ENCODE measurements around the gene ATXN3. TPM values are rescaled to one million over a fixed set of nuclear protein-coding genes. Genes with fewer than 3 reads are reported as not detected.
A peak's percentile ranks its signal among the peaks of the same experiment; 100 is the strongest.

Gene ATXN3
- total RNA-seq, 1 donor from 2014 or later: 29.0 TPM

DNA sequence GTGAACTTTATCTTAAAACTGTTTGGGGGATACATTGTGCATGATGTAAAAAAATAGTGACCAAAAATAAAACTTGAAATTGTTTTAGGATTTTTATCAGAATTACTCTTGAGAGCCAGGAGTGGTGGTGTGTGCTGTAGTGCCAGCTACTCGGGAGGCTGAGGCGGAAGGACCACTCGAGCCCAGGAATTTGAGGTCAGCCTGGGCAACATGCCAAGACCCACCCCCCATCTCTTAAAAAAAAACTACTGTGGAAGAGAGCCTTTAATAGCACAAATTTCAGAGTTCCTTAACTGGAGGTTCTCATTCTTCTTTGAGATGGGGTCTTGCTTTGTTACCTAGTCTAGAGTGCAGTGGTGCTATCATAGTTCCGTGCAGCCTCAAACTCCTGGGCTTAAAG is 36.9 kb upstream of the ATXN3 start:
- Histone ChIP-seq H3K4me3 (ENCODE audit: low read depth, low read length) (no peak overlapping the region), H3K27me3 (ENCODE audit: control insufficient read depth, insufficient read depth, low read length) (no peaks in the 10 kb centered on the region), H3K36me3 (ENCODE audit: control insufficient read depth, insufficient read depth, low read length) (peaks cover 1% of the 10 kb centered on the region)
- TF ChIP-seq, protein P1, sequence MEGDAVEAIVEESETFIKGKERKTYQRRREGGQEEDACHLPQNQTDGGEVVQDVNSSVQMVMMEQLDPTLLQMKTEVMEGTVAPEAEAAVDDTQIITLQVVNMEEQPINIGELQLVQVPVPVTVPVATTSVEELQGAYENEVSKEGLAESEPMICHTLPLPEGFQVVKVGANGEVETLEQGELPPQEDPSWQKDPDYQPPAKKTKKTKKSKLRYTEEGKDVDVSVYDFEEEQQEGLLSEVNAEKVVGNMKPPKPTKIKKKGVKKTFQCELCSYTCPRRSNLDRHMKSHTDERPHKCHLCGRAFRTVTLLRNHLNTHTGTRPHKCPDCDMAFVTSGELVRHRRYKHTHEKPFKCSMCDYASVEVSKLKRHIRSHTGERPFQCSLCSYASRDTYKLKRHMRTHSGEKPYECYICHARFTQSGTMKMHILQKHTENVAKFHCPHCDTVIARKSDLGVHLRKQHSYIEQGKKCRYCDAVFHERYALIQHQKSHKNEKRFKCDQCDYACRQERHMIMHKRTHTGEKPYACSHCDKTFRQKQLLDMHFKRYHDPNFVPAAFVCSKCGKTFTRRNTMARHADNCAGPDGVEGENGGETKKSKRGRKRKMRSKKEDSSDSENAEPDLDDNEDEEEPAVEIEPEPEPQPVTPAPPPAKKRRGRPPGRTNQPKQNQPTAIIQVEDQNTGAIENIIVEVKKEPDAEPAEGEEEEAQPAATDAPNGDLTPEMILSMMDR (IDR thresholded peaks at IDR 0.05; ENCODE audit: insufficient read depth, low read length, poor library complexity, severe bottlenecking): no peak
- DNase-seq (ENCODE audit: low read depth): no peak

DNA sequence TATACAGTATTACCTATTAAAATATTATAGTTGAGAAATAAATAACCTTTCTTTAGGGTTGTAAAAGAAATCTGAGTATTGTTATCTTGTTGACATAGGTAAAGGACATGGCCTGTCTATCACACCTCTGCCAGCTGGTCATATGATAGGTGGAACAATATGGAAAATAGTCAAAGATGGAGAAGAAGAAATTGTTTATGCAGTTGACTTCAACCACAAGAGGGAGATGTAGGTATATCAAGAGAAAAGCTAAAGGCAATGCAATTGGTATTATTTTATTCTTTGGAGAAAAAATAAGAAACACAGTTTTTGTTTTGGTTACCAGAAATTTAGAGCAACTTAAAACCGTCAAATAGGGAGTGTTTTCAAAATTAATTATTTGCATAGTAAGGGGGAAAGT is 28.9 kb upstream of the ATXN3 start:
- Histone ChIP-seq H3K36me3 (ENCODE audit: control insufficient read depth, insufficient read depth, low read length) (no peaks in the 10 kb centered on the region), H3K4me3 (ENCODE audit: low read depth, low read length) (no peak overlapping the region), H3K27me3 (ENCODE audit: control insufficient read depth, insufficient read depth, low read length) (no peaks in the 10 kb centered on the region)
- TF ChIP-seq, protein P1 (IDR thresholded peaks at IDR 0.05; ENCODE audit: insufficient read depth, low read length, poor library complexity, severe bottlenecking): peak; percentile 40
- no peak for DNase-seq (ENCODE audit: low read depth)

DNA sequence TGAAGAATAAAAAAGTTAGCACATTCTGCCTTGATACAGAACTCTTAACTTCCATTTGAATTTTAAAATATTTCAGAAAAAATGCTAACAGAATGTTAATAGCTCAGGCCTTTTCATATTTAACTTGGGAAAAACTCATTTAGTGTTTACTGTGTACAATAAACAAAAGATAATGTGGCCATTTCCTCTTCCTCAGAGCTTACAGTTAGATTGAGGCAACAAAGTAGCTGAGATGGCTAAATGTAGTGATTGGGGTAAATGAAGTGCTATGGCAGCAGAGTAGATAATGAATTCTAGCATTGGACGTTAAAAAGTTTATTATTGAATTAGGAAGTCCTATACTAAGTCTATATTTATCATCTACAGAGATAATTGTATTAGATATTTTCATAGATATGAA is 28.1 kb upstream of the ATXN3 start:
- TF ChIP-seq, protein P1 (IDR thresholded peaks at IDR 0.05; ENCODE audit: insufficient read depth, low read length, poor library complexity, severe bottlenecking): no peak
- no peaks in the 10 kb centered on the region for H3K36me3 ChIP-seq (ENCODE audit: control insufficient read depth, insufficient read depth, low read length)
- H3K4me3 ChIP-seq (ENCODE audit: low read depth, low read length): no peak overlapping the region
- H3K27me3 ChIP-seq (ENCODE audit: control insufficient read depth, insufficient read depth, low read length): no peaks in the 10 kb centered on the region
- DNase-seq (ENCODE audit: low read depth): no peak

DNA sequence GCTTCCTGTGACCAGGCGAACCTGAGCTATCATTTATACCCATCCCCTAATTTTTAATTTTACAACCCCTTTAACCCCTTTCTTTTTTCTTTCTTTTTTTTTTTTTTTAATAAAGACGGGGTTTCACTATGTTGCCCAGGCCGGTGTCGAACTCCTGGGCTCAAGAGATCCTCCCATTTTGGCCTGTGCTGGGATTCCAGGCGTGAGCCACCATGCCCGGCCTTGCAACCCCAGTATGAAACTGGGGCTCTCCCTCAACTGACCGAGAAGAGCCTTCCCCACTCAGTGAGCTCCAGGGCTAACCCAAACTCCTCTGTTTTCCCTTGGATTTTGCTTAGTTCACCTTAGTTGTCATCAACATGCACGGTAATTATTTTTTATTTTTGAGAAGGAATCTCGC is 16.4 kb upstream of the ATXN3 start:
- Histone ChIP-seq H3K27me3 (ENCODE audit: control insufficient read depth, insufficient read depth, low read length) (no peaks in the 10 kb centered on the region), H3K36me3 (ENCODE audit: control insufficient read depth, insufficient read depth, low read length) (no peaks in the 10 kb centered on the region), H3K4me3 (ENCODE audit: low read depth, low read length) (peak overlapping the region; percentile 88)
- TF ChIP-seq, protein P1 (IDR thresholded peaks at IDR 0.05; ENCODE audit: insufficient read depth, low read length, poor library complexity, severe bottlenecking): no peak
- no peak for DNase-seq (ENCODE audit: low read depth)

DNA sequence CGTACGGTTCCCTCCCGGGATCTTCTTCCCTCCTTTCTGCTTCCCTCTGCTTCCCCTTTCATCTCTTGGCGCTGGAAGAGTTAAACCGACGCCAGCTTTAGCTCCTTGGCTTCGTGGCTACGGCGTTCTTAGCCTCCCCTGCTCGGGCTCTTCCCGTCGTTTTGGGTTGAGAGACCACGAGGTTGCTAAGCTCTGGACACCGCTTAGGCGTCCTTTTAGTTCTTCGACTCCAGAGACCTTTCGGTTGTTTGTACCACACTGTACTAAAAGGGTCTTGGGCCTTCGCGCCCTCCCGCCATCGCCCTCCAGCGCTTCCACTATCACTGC is 15.9 kb upstream of the ATXN3 start:
- H3K4me3 ChIP-seq (ENCODE audit: low read depth, low read length): peak overlapping the region; percentile 88
- H3K36me3 ChIP-seq (ENCODE audit: control insufficient read depth, insufficient read depth, low read length): no peaks in the 10 kb centered on the region
- TF ChIP-seq, protein P1 (IDR thresholded peaks at IDR 0.05; ENCODE audit: insufficient read depth, low read length, poor library complexity, severe bottlenecking): no peak
- DNase-seq (ENCODE audit: low read depth): no peak
- no peaks in the 10 kb centered on the region for H3K27me3 ChIP-seq (ENCODE audit: control insufficient read depth, insufficient read depth, low read length)

DNA sequence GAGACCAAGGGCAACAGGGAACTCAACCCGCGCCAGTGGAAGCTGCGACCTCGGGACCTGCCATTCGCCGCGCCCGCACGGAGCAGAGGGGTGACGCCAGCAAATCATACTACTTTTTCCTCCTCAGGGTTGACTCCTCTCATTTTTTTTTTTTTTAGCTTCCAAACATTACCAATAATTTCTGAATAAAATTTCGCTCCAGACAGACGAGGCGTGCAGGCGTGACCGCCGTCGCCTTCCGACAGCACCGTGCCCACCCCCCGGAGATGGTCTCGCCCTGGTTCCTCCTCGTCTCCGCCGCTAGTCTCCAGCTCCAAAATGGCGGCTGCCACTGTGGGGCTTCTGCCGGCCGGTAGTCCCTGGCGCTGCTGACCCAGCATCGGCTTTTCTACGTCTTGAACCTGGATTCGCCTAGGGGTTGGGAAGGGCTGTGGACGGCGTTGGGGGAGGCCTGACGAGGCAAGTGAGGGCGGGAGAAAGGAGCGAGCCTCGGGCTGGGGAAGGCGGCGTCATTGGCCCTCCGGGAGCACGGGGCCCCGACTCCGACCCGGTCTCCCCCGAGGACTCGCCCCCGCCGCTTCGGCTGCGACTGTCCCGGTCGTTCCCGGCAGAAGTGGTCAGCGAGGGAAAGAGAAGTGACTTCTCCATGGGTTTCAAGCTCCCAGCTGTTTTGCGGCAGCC is 15.4 kb upstream of the ATXN3 start, which contains the start of the genes CPSF2 and NDUFB1:
CPSF2 (plus strand) TSS at position 300 of the 681 bp plus-strand sequence. CDS start 9,016 bp downstream, outside the sequence.
NDUFB1 (minus strand) TSS at position 37 of the 681 bp plus-strand sequence. CDS start 4,069 bp downstream, outside the sequence.
- no peak for DNase-seq (ENCODE audit: low read depth)
- TF ChIP-seq, protein P1 (IDR thresholded peaks at IDR 0.05; ENCODE audit: insufficient read depth, low read length, poor library complexity, severe bottlenecking): no peak
- Histone ChIP-seq H3K27me3 (ENCODE audit: control insufficient read depth, insufficient read depth, low read length) (no peaks in the 10 kb centered on the region), H3K36me3 (ENCODE audit: control insufficient read depth, insufficient read depth, low read length) (peaks cover under 1% of the 10 kb centered on the region), H3K4me3 (ENCODE audit: low read depth, low read length) (peak within 1 kb of the TSS; percentile 88)
